Breast epithelium (tissue), 4 donors: ENCODE measurements around the gene SLC43A1. TPM values are rescaled to one million over a fixed set of nuclear protein-coding genes. Genes with fewer than 3 reads are reported as not detected.

Source experiments
- DNase-seq, 2 donors: peaks; one replicate each; pipeline ENCODE4 v3.0.0-alpha.2; 2019; ENCODE audit warnings: low spot score in 2 of 2
- H3K27ac ChIP-seq, 2 donors: fragments of 200-600 bp; sonication (generic) in 1 of 2; one replicate each; pipeline ENCODE4 v1.5.1; 2016 to 2019; ENCODE audit warnings: mild to moderate bottlenecking in 1 of 2
- H3K27me3 ChIP-seq, 2 donors: fragments of 200-600 bp; sonication (generic) in 1 of 2; one replicate each; pipeline versions ENCODE4 v1.5.1 to v1.6.0; 2017 to 2019; ENCODE audit warnings: control low read depth in 1 of 2, mild to moderate bottlenecking in 1 of 2
- H3K36me3 ChIP-seq: fragments of 200-600 bp; one replicate; pipeline ENCODE4 v1.5.1; 2019
- H3K4me1 ChIP-seq, 2 donors: fragments of 200-600 bp; sonication (generic); one replicate each; pipeline ENCODE4 v1.5.1; 2016 to 2019; ENCODE audit warnings: control low read depth in 1 of 2
- H3K4me3 ChIP-seq, 3 donors: fragments of 200-600 bp; sonication (generic); 1 replicate in 2 of 3; 2 replicates in 1 of 3; pipeline ENCODE4 v1.5.1; 2016 to 2019; ENCODE audit warnings: mild to moderate bottlenecking in 3 of 3, moderate library complexity in 2 of 3
- H3K9me3 ChIP-seq, 2 donors: fragments of 200-600 bp; sonication (generic) in 1 of 2; one replicate each; pipeline ENCODE4 v1.5.1; 2016 to 2019; ENCODE audit warnings: control low read depth in 1 of 2
- CTCF ChIP-seq, 3 donors: fragments of 450-650 bp; IDR thresholded peaks; one replicate each; pipeline ENCODE4 v1.5.1; 2016 to 2017; ENCODE audit warnings: antibody characterized with exemption in 3 of 3, mild to moderate bottlenecking in 3 of 3, moderate library complexity in 3 of 3
- POLR2A ChIP-seq: fragments of 450-650 bp; IDR thresholded peaks from one replicate; pipeline ENCODE4 v1.6.1; 2016; ENCODE audit warnings: antibody characterized with exemption, mild to moderate bottlenecking, moderate library complexity
- POLR2AphosphoS5 ChIP-seq, 3 donors: sonication (generic); formaldehyde crosslinking; IDR thresholded peaks; one replicate each; pipeline ENCODE4 v1.6.1; 2017; ENCODE audit warnings: antibody characterized with exemption in 3 of 3
- intact Hi-C: fragments of 100-400 bp; cut with DNase I; formaldehyde crosslinking; loops from one replicate; pipeline ENCODE4 v1.15.1; 2023; ENCODE audit warnings: low total_unique reads
- total RNA-seq, 3 donors: library from RNA; depleted of rRNA; stranded (reverse); fragments of >200 nt; gene quantifications; one replicate each; pipeline ENCODE4 v1.1.0, GENCODE V29; 2016

Gene SLC43A1
- total RNA-seq, 3 donors from 2014 or later = 12.0 to 23.4 (median 13.4) TPM

GRCh38 chr11:57460022-57460757 lies 55.3 kb downstream of the SLC43A1 start, which contains the start of gene RTN4RL2:
Gene RTN4RL2 (plus strand): TSS chr11:57460528. CDS start chr11:57460866, 338 bp downstream.
- intact Hi-C loops = no loop called here

GRCh38 chr11:57459164-57460021 lies 56.1 kb downstream of the SLC43A1 start:
- Histone ChIP-seq H3K4me1 (peaks cover 6 to 26% of the 10 kb centered on the region in 2 donors), H3K9me3 (no peaks in the 10 kb centered on the region), H3K27ac (no peak overlapping the region), H3K36me3 (no peaks in the 10 kb centered on the region), H3K27me3 (peaks cover 0 to 19% of the 10 kb centered on the region in 2 donors), H3K4me3 (peak overlapping the region; percentile 30 to 72 (median 56))
- no peak for DNase-seq
- intact Hi-C loops = loop anchor here (5.0 to 10.0 kb wide), 2 partner anchors 68 to 115 kb away; no protein-coding TSS in a partner anchor
- TF ChIP-seq POLR2AphosphoS5 (IDR thresholded peaks at IDR 0.05) = no peak
- no peak for TF ChIP-seq POLR2A
- TF ChIP-seq CTCF (IDR thresholded peaks at IDR 0.05) = no peak

More at GRCh38 chr11:57460022-57460757, 55.3 kb downstream of the SLC43A1 start, which contains the start of gene RTN4RL2:
- H3K36me3 ChIP-seq = no peaks in the 10 kb centered on the region
- H3K27ac ChIP-seq = no peak within 1 kb of the TSS
- DNase-seq = no peak
- peak within 1 kb of the TSS; percentile 30 to 72 (median 56) for H3K4me3 ChIP-seq
- no peaks in the 10 kb centered on the region for H3K9me3 ChIP-seq
- H3K27me3 ChIP-seq = peaks cover 0 to 19% of the 10 kb centered on the region in 2 donors
- TF ChIP-seq CTCF (IDR thresholded peaks at IDR 0.05) = no peak
- TF ChIP-seq POLR2AphosphoS5 (IDR thresholded peaks at IDR 0.05) = no peak
- no peak for TF ChIP-seq POLR2A
- peaks cover 6 to 26% of the 10 kb centered on the region in 2 donors for H3K4me1 ChIP-seq

GRCh38 chr11:57458410-57459163 lies 56.9 kb downstream of the SLC43A1 start:
- intact Hi-C loops = loop anchor here (5.0 to 10.0 kb wide), 2 partner anchors 69 to 114 kb away; no protein-coding TSS in a partner anchor
- Histone ChIP-seq H3K27me3 (peaks cover 0 to 19% of the 10 kb centered on the region in 2 donors), H3K27ac (peak overlapping the region in 1 of 2 donors; percentile 4), H3K9me3 (no peaks in the 10 kb centered on the region), H3K4me3 (peak overlapping the region; percentile 30 to 72 (median 56)), H3K4me1 (peaks cover 6 to 26% of the 10 kb centered on the region in 2 donors), H3K36me3 (no peaks in the 10 kb centered on the region)
- TF ChIP-seq POLR2AphosphoS5 (IDR thresholded peaks at IDR 0.05) = no peak
- TF ChIP-seq POLR2A = no peak
- peak; percentile 71 to 82 (median 80) for TF ChIP-seq CTCF (IDR thresholded peaks at IDR 0.05)
- DNase-seq = no peak

- DNase-seq = no peak
Measured at GRCh38 chr11:57458060-57458409, 57.5 kb downstream of the SLC43A1 start.

More at GRCh38 chr11:57458060-57458409, 57.5 kb downstream of the SLC43A1 start:
- Histone ChIP-seq H3K4me3 (peak overlapping the region; percentile 30 to 72 (median 56)), H3K4me1 (peaks cover 6 to 26% of the 10 kb centered on the region in 2 donors), H3K36me3 (no peaks in the 10 kb centered on the region), H3K27me3 (peaks cover 0 to 19% of the 10 kb centered on the region in 2 donors), H3K27ac (peak overlapping the region in 1 of 2 donors; percentile 4), H3K9me3 (no peaks in the 10 kb centered on the region)
- intact Hi-C loops = loop anchor here (5.0 to 10.0 kb wide), 2 partner anchors 69 to 113 kb away; no protein-coding TSS in a partner anchor
- TF ChIP-seq POLR2A (no peak), POLR2AphosphoS5 (IDR thresholded peaks at IDR 0.05) (no peak), CTCF (IDR thresholded peaks at IDR 0.05) (no peak)
